GM12878 (cell line): ENCODE results near the gene SLAMF8. TPM values are rescaled to one million over a fixed set of nuclear protein-coding genes. Genes with fewer than 3 reads are reported as not detected.
A peak's percentile ranks its signal among the peaks of the same experiment; 100 is the strongest.

ENCODE experiments used
- ATAC-seq: fragments of 200-7000 bp; cut with Tn5 transposase; 3 replicates; pipeline ENCODE4 v1.9.1; 2020; ENCODE audit warnings: mild to moderate bottlenecking, moderate library complexity
- BruUV-seq: library from RNA; stranded (reverse); fragments of 400-500 nt; replicated peaks from 2 replicates; lab custom pipeline; 2021; lab: Mats Ljungman, UMichigan
- CTCF ChIA-PET: fragments of 300-600 bp; sonication (Branson Sonifier 250); formaldehyde crosslinking; extraction: SDS; loops from one replicate; lab custom pipeline; 2021; ENCODE audit warnings: inconsistent platforms; lab: Yijun Ruan, JAX
- POLR2A ChIA-PET: fragments of 350-600 bp; formaldehyde crosslinking; extraction: SDS; loops from one replicate; lab custom pipeline; 2021; ENCODE audit warnings: inconsistent platforms; lab: Charles Lee
- RAD21 ChIA-PET: fragments of 300-600 bp; sonication (Branson Sonifier 250); formaldehyde crosslinking; loops from one replicate; lab custom pipeline; 2023; ENCODE audit warnings: antibody characterized with exemption; ENCODE audit not compliant: unreplicated experiment; lab: Charles Lee
- SMC1A ChIA-PET: fragments of 300-600 bp; sonication (Branson Sonifier 250); formaldehyde crosslinking; loops from one replicate; lab custom pipeline; 2023; ENCODE audit not compliant: unreplicated experiment, uncharacterized antibody; lab: Charles Lee
- DNase-seq: peaks from one replicate; pipeline ENCODE4 v3.0.0-alpha.2; 2011; ENCODE audit warnings: low read depth, low spot score
- FAIRE-seq: peaks from 3 replicates; lab custom pipeline; 2011; peaks lifted over from hg19 to GRCh38; lab: Jason Lieb, UNC
- H2AFZ ChIP-seq: 2 replicates; pipeline ENCODE4 v1.6.0; 2011; ENCODE audit warnings: low read depth, low read length, control low read depth; ENCODE audit not compliant: control insufficient read depth
- H3K27ac ChIP-seq: 2 replicates; pipeline ENCODE4 v1.5.1; 2011; ENCODE audit warnings: control low read depth; ENCODE audit not compliant: control insufficient read depth, insufficient read depth
- H3K27me3 ChIP-seq, 2 experiments: replicated peaks in 1 of 2; 2 replicates each; pipeline versions ENCODE4 v1.6.0 to v1.6.1; 2011; ENCODE audit warnings: low read length in 1 of 2; ENCODE audit not compliant: control insufficient read depth in 2 of 2, insufficient read depth in 2 of 2
- H3K36me3 ChIP-seq, 2 experiments: 2 replicates each; pipeline ENCODE4 v1.5.1; 2011; ENCODE audit warnings: low read length in 1 of 2; ENCODE audit not compliant: control insufficient read depth in 2 of 2, insufficient read depth in 2 of 2
- H3K4me1 ChIP-seq: 2 replicates; pipeline ENCODE4 v1.6.1; 2011; ENCODE audit warnings: mild to moderate bottlenecking, low read length, moderate library complexity, mixed read lengths; ENCODE audit not compliant: control insufficient read depth, insufficient read depth
- H3K4me2 ChIP-seq: 2 replicates; pipeline ENCODE4 v1.6.0; 2011; ENCODE audit warnings: control low read depth; ENCODE audit not compliant: control insufficient read depth, insufficient read depth
- H3K4me3 ChIP-seq: fragments of 200-600 bp; sonication (generic); 2 replicates; pipeline ENCODE4 v1.5.1; 2016
- H3K79me2 ChIP-seq: 2 replicates; pipeline ENCODE4 v1.6.0; 2011; ENCODE audit warnings: low read length; ENCODE audit not compliant: control insufficient read depth, insufficient read depth
- H3K9ac ChIP-seq: 2 replicates; pipeline ENCODE4 v1.8.0; 2011; ENCODE audit warnings: low read length, control low read depth, mixed read lengths; ENCODE audit not compliant: control insufficient read depth, insufficient read depth
- H3K9me3 ChIP-seq: replicated peaks from 3 replicates; pipeline ENCODE4 v1.5.1; 2011; ENCODE audit warnings: mild to moderate bottlenecking, low read length; ENCODE audit not compliant: control insufficient read depth, insufficient read depth
- H4K20me1 ChIP-seq: 2 replicates; pipeline ENCODE4 v1.6.0; 2011; ENCODE audit not compliant: control insufficient read depth, insufficient read depth
- NFYB ChIP-seq: IDR thresholded peaks from 2 replicates; pipeline ENCODE4 v1.6.1; 2011; ENCODE audit warnings: low read depth, mild to moderate bottlenecking, low read length, improper control_type of control experiment, moderate library complexity; ENCODE audit not compliant: insufficient read depth
- SUZ12 ChIP-seq: fragments of 200-600 bp; sonication (generic); IDR thresholded peaks from one replicate; pipeline ENCODE4 v1.6.1; 2018; ENCODE audit warnings: antibody characterized with exemption, mild to moderate bottlenecking; ENCODE audit not compliant: unreplicated experiment
- TBL1XR1 ChIP-seq: IDR thresholded peaks from 2 replicates; pipeline ENCODE4 v1.6.1; 2012; ENCODE audit warnings: low read depth, low read length, improper control_type of control experiment
- ZNF24 ChIP-seq: fragments of 450-650 bp; IDR thresholded peaks from 2 replicates; pipeline ENCODE4 v1.6.1; 2017; ENCODE audit warnings: antibody characterized with exemption, mild to moderate bottlenecking
- WGBS: methylation state at CpG from one replicate; pipeline ENCODE4 v1.1.6; 2016; ENCODE audit warnings: low lambda C conversion rate; ENCODE audit not compliant: insufficient replicate concordance, insufficient coverage; ENCODE audit errors: missing lambda C conversion rate; 5-methylcytosine and 5-hydroxymethylcytosine counted together
- in situ Hi-C: fragments of 300-500 bp; cut with MboI; formaldehyde crosslinking; loops from 9 replicates; pipeline ENCODE4 v1.14.3; 2018; ENCODE audit warnings: mixed read lengths
- intact Hi-C: fragments of 100-400 bp; cut with micrococcal nuclease; formaldehyde crosslinking; loops from one replicate; pipeline ENCODE4 v1.14.2; 2022; ENCODE audit not compliant: unreplicated experiment
- polyA plus RNA-seq, 11 experiments: library from polyadenylated mRNA; depleted of rRNA in 4 of 11; unstranded in 6 of 11; stranded (reverse) in 5 of 11; fragments of >200 nt; fragmentation: Nextera tagmentation in 4 of 11; fragmentation: Illumina TruSeq in 1 of 11; extraction: Ambion mirVana in 4 of 11; extraction: Trizol in 1 of 11; gene quantifications; 1 replicate in 1 of 11; 2 replicates in 10 of 11; pipeline versions ENCODE4 v1.2.1 to v1.2.3, GENCODE V29; 2011 to 2016; ENCODE audit warnings: inconsistent platforms in 2 of 11, missing spikeins in 2 of 11, low read depth in 1 of 11
- total RNA-seq, 4 experiments: library from RNA; depleted of rRNA in 3 of 4; stranded (reverse); fragments of >200 nt in 3 of 4; fragmentation: Illumina TruSeq in 1 of 4; extraction: Trizol in 1 of 4; gene quantifications; 2 replicates each; pipeline versions ENCODE4 v1.2.1 to v1.2.3, GENCODE V29; 2013 to 2021
- TF ChIP-seq, protein P1 (sequence below): fragments of 450-650 bp; conservative IDR thresholded peaks from 2 replicates; pipeline ENCODE4 v1.6.1; 2017; ENCODE audit warnings: mild to moderate bottlenecking, moderate library complexity

SLAMF8 gene
- total and polyA plus RNA-seq, 10 of the 15 experiments (the other 5 are each of a cell fraction or from before 2014, with no cell fraction given) = 0.04 to 0.69 (median 0.10) TPM; not detected in 3

DNA sequence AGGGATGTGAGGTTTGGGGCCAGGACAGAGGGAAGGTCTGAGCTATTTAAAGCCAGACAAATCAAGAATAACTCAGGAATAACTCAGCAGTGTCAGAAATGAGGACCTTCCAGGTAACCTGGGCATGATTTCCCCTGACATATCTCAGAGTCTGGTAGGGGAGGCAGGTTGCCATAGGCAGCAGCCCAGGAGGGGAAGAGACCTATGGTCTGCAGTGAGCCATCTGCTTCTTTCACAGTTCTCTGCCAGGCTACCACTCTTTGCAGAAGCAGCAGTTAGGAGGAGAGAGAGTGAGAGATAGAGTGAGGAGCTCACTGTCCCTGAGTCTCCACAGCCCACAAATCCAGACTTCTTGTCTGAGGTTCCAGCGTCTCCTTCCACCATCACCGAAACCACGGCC is 42.1 kb downstream of the SLAMF8 start:
- ChIA-PET SMC1A (interaction anchor here (0.7 kb wide), 1 partner anchor 48 kb away, joined by 3 read pairs; no protein-coding TSS in a partner anchor), RAD21 (no interaction called here), POLR2A (no interaction called here), CTCF (interaction anchor here (1.5 kb wide), 1 partner anchor 24 kb away, joined by 4 read pairs; no protein-coding TSS in a partner anchor)
- H2AFZ ChIP-seq = no peak overlapping the region
- no peak for ATAC-seq
- H4K20me1 ChIP-seq = no peaks in the 10 kb centered on the region
- in situ Hi-C loops (no loop called here), intact Hi-C loops (no loop called here)
- H3K9me3 ChIP-seq = no peaks in the 10 kb centered on the region
- TF ChIP-seq TBL1XR1 (no peak), ZNF24 (no peak)
- TF ChIP-seq, protein P1, sequence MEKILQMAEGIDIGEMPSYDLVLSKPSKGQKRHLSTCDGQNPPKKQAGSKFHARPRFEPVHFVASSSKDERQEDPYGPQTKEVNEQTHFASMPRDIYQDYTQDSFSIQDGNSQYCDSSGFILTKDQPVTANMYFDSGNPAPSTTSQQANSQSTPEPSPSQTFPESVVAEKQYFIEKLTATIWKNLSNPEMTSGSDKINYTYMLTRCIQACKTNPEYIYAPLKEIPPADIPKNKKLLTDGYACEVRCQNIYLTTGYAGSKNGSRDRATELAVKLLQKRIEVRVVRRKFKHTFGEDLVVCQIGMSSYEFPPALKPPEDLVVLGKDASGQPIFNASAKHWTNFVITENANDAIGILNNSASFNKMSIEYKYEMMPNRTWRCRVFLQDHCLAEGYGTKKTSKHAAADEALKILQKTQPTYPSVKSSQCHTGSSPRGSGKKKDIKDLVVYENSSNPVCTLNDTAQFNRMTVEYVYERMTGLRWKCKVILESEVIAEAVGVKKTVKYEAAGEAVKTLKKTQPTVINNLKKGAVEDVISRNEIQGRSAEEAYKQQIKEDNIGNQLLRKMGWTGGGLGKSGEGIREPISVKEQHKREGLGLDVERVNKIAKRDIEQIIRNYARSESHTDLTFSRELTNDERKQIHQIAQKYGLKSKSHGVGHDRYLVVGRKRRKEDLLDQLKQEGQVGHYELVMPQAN = no peak
- H3K9ac ChIP-seq = no peak overlapping the region
- H3K27ac ChIP-seq = no peak overlapping the region
- no peaks in the 10 kb centered on the region for H3K79me2 ChIP-seq
- WGBS = 82% methylated on average over 3 of the region's 3 CpGs
- H3K27me3 ChIP-seq = no peaks in the 10 kb centered on the region; a peak in 2 of 4 replicates
- no peaks in the 10 kb centered on the region for H3K4me1 ChIP-seq
- no peak overlapping the region for H3K4me2 ChIP-seq
- no TSS peak for BruUV-seq
- H3K4me3 ChIP-seq = no peak overlapping the region
- no peak for DNase-seq
- no peak for FAIRE-seq
- no peaks in the 10 kb centered on the region for H3K36me3 ChIP-seq

DNA sequence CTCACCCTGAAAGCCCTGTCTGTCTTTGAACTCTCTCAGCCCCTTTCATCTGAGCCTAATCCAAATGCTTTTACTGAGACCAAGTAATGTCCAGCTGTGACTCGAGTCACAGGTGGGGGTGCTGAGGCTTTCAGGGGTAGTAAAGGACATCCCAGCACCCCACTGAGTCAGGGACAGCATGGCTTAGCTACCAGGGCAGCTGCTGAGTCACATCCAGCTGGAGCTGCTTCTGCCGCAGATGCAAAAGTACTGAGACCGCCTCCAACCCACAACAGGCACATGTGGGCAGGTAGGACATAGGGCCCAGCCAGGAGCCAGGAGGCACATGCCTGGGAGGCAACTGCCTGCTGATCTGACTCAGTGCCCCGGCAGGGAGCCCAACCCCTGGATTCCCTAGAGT is 42.5 kb downstream of the SLAMF8 start:
- intact Hi-C loops = no loop called here
- no peak for DNase-seq
- 3% methylated on average over 4 of the region's 4 CpGs for WGBS

More for the DNA sequence above, 42.5 kb downstream of the SLAMF8 start:
- H3K4me2 ChIP-seq = no peak overlapping the region
- ChIA-PET CTCF (interaction anchor here (1.5 kb wide), 1 partner anchor 24 kb away, joined by 4 read pairs; no protein-coding TSS in a partner anchor), POLR2A (no interaction called here), RAD21 (no interaction called here), SMC1A (interaction anchor here (0.7 kb wide), 1 partner anchor 47 kb away, joined by 3 read pairs; no protein-coding TSS in a partner anchor)
- no TSS peak for BruUV-seq
- no peaks in the 10 kb centered on the region for H3K4me1 ChIP-seq
- FAIRE-seq (no peak), ATAC-seq (peak; percentile 27; the same call in 2 of the 3 replicates)
- H3K9me3 ChIP-seq = no peaks in the 10 kb centered on the region
- H3K36me3 ChIP-seq = no peaks in the 10 kb centered on the region
- no peaks in the 10 kb centered on the region; a peak in 2 of 4 replicates for H3K27me3 ChIP-seq
- TF ChIP-seq NFYB (no peak), SUZ12 (no peak)
- H3K9ac ChIP-seq = no peak overlapping the region
- no peak overlapping the region for H3K4me3 ChIP-seq
- H2AFZ ChIP-seq = no peak overlapping the region
- no peak overlapping the region for H3K27ac ChIP-seq
- no peaks in the 10 kb centered on the region for H3K79me2 ChIP-seq
- in situ Hi-C loops = no loop called here
- H4K20me1 ChIP-seq = no peaks in the 10 kb centered on the region
